ENCODE measurements around the gene NUMB. TPM values are rescaled to one million over a fixed set of nuclear protein-coding genes. Genes with fewer than 3 reads are reported as not detected.

The NUMB gene
- total RNA-seq, 6 donors from 2014 or later, result 85.6 to 169 (median 118) TPM

GRCh38 chr14:73250781-73251500, 207.4 kb downstream of the NUMB start:
- H3K27me3 ChIP-seq, result no peaks in the 10 kb centered on the region
- peaks cover 0 to 6% (median under 1%) of the 10 kb centered on the region in 4 donors for H3K4me1 ChIP-seq
- ATAC-seq (ENCODE audit: low FRiP score in 2 of 2), result no peak
- no peak overlapping the region for H3K27ac ChIP-seq
- H3K36me3 ChIP-seq, result no peaks in the 10 kb centered on the region
- peak in 1 of 2 donors; percentile 75 for DNase-seq
- TF ChIP-seq EP300 (IDR thresholded peaks at IDR 0.05) (no peak), POLR2A (IDR thresholded peaks at IDR 0.05) (no peak), POLR2AphosphoS5 (IDR thresholded peaks at IDR 0.05) (no peak)
- TF ChIP-seq, protein P1, sequence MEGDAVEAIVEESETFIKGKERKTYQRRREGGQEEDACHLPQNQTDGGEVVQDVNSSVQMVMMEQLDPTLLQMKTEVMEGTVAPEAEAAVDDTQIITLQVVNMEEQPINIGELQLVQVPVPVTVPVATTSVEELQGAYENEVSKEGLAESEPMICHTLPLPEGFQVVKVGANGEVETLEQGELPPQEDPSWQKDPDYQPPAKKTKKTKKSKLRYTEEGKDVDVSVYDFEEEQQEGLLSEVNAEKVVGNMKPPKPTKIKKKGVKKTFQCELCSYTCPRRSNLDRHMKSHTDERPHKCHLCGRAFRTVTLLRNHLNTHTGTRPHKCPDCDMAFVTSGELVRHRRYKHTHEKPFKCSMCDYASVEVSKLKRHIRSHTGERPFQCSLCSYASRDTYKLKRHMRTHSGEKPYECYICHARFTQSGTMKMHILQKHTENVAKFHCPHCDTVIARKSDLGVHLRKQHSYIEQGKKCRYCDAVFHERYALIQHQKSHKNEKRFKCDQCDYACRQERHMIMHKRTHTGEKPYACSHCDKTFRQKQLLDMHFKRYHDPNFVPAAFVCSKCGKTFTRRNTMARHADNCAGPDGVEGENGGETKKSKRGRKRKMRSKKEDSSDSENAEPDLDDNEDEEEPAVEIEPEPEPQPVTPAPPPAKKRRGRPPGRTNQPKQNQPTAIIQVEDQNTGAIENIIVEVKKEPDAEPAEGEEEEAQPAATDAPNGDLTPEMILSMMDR (IDR thresholded peaks at IDR 0.05), result no peak
- no peaks in the 10 kb centered on the region for H3K9me3 ChIP-seq
- H3K4me3 ChIP-seq, result no peak overlapping the region
- 93 to 94% methylated on average over 23 to 27 of the region's 27 CpGs for WGBS, 2 donors

- H3K27ac ChIP-seq, result no peak overlapping the region
- H3K4me1 ChIP-seq, result peaks cover 0 to 13% (median 6%) of the 10 kb centered on the region in 4 donors
- H3K27me3 ChIP-seq, result no peaks in the 10 kb centered on the region
- no peak overlapping the region for H3K4me3 ChIP-seq
- H3K9me3 ChIP-seq, result no peaks in the 10 kb centered on the region
- ATAC-seq (ENCODE audit: low FRiP score in 2 of 2) (no peak), DNase-seq (no peak)
- H3K36me3 ChIP-seq, result no peaks in the 10 kb centered on the region
- WGBS, 2 donors, result 90 to 92% methylated on average over 11 of the region's 11 CpGs
- no peak for TF ChIP-seq POLR2AphosphoS5 (IDR thresholded peaks at IDR 0.05)
- no peak for TF ChIP-seq POLR2A (IDR thresholded peaks at IDR 0.05)
These were observed 208.0 kb downstream of the NUMB start for GRCh38 chr14:73250317-73250713.

- H3K4me3 ChIP-seq, result no peak overlapping the region
- WGBS, 2 donors, result 90 to 91% methylated on average over 8 to 12 of the region's 13 CpGs
- no peak for ATAC-seq (ENCODE audit: low FRiP score in 2 of 2)
- H3K9me3 ChIP-seq, result no peaks in the 10 kb centered on the region
- DNase-seq, result no peak
- no peaks in the 10 kb centered on the region for H3K27me3 ChIP-seq
- no peaks in the 10 kb centered on the region for H3K36me3 ChIP-seq
- H3K4me1 ChIP-seq, result peaks cover 0 to 17% (median 9%) of the 10 kb centered on the region in 4 donors
- H3K27ac ChIP-seq, result no peak overlapping the region
- TF ChIP-seq POLR2A (IDR thresholded peaks at IDR 0.05), result no peak
- TF ChIP-seq POLR2AphosphoS5 (IDR thresholded peaks at IDR 0.05), result no peak
- TF ChIP-seq EP300 (IDR thresholded peaks at IDR 0.05), result no peak
- TF ChIP-seq, protein P1 (IDR thresholded peaks at IDR 0.05), result no peak
These were observed 208.6 kb downstream of the NUMB start for GRCh38 chr14:73249564-73250316.

GRCh38 chr14:73249108-73249507, 209.2 kb downstream of the NUMB start:
- Histone ChIP-seq H3K36me3 (no peaks in the 10 kb centered on the region), H3K27me3 (no peaks in the 10 kb centered on the region), H3K27ac (no peak overlapping the region), H3K4me3 (no peak overlapping the region), H3K4me1 (peaks cover 0 to 17% (median 9%) of the 10 kb centered on the region in 4 donors), H3K9me3 (no peaks in the 10 kb centered on the region)
- no peak for DNase-seq
- TF ChIP-seq POLR2A (IDR thresholded peaks at IDR 0.05) (no peak), EP300 (IDR thresholded peaks at IDR 0.05) (no peak)
- 100% methylated on average over 1 of the region's 1 CpG; no CpG with 5 or more reads in 1 of the 2 donors for WGBS, 2 donors
- ATAC-seq (ENCODE audit: low FRiP score in 2 of 2), result no peak

DNA sequence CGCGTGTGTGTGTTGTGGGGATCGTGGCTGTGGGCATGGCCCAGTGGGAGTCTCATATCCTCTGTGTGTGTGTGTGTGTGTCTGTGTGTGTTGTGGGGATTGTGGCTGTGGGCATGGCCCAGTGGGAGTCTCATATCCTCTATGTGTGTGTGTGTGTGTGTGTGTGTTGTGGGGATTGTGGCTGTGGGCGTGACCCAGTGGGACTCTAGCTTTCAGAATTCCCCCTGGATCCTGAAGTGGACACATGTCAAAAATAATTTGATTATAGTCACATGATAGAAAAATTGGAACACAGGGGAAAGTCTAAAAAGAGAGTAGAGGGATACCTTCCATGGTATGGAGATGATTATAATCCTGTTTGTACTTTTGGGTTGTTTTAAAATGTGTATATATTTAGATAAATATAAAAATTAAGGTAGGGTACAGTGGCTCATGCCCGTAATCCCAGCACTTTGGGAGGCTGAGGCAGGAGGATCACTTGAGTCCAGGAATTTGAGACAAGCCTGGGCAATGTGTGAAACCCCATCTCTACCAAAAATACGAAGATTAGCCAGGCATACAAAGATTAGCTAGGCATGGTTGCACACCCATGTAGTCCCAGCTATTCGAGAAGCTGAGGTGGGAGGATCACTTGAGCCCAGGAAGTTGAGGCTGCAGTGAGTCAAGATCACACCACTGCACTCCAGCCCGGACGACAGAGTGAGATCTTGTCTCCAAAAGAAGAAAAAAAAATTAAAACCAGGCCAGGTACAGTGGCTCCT, 210.1 kb downstream of the NUMB start:
- H3K4me3 ChIP-seq, result no peak overlapping the region
- H3K36me3 ChIP-seq, result no peaks in the 10 kb centered on the region
- TF ChIP-seq, protein P1 (IDR thresholded peaks at IDR 0.05), result no peak
- TF ChIP-seq EP300 (IDR thresholded peaks at IDR 0.05) (no peak), POLR2A (IDR thresholded peaks at IDR 0.05) (no peak), POLR2AphosphoS5 (IDR thresholded peaks at IDR 0.05) (no peak)
- 59 to 60% methylated on average over 6 to 7 of the region's 9 CpGs for WGBS, 2 donors
- no peaks in the 10 kb centered on the region for H3K9me3 ChIP-seq
- peaks cover 0 to 17% (median 9%) of the 10 kb centered on the region in 4 donors for H3K4me1 ChIP-seq
- H3K27me3 ChIP-seq, result no peaks in the 10 kb centered on the region
- ATAC-seq (ENCODE audit: low FRiP score in 2 of 2) (no peak), DNase-seq (no peak)
- H3K27ac ChIP-seq, result no peak overlapping the region
